CMK (cell line): Measurements from ENCODE around the gene VCPKMT.

Source experiments
- DNase-seq: peaks from one replicate; pipeline ENCODE4 v3.0.0-alpha.2; 2010; ENCODE audit warnings: low read depth

Gene VCPKMT

GRCh38 chr14:50065583-50065982 is 50.8 kb downstream of the VCPKMT start:
- no peak for DNase-seq

- DNase-seq, result no peak
Measured at GRCh38 chr14:50064993-50065392, 51.4 kb downstream of the VCPKMT start.

GRCh38 chr14:50063876-50064420 is 52.4 kb downstream of the VCPKMT start:
- DNase-seq, result no peak

- no peak for DNase-seq
Measured at GRCh38 chr14:50062438-50063085, 53.8 kb downstream of the VCPKMT start.

GRCh38 chr14:50061664-50062437 is 54.5 kb downstream of the VCPKMT start:
- DNase-seq, result no peak

GRCh38 chr14:50060871-50061663 is 55.3 kb downstream of the VCPKMT start:
- no peak for DNase-seq

- DNase-seq, result no peak
Measured at GRCh38 chr14:50059763-50060616, 56.4 kb downstream of the VCPKMT start.
